BLaER1 (cell line): ENCODE measurements around the gene PLK2.
A peak's percentile ranks its signal among the peaks of the same experiment; 100 is the strongest.

Experiments used
- H3K27ac ChIP-seq: shearing (Covaris generic); formaldehyde crosslinking; 2 replicates; pipeline ENCODE4 v1.8.1; 2022
- H3K27me3 ChIP-seq: shearing (Covaris generic); formaldehyde crosslinking; 2 replicates; pipeline ENCODE4 v1.8.1; 2022
- H3K36me3 ChIP-seq: shearing (Covaris generic); formaldehyde crosslinking; 2 replicates; pipeline ENCODE4 v1.8.1; 2022
- H3K4me1 ChIP-seq: shearing (Covaris generic); formaldehyde crosslinking; 2 replicates; pipeline ENCODE4 v1.8.1; 2022
- H3K4me2 ChIP-seq: shearing (Covaris generic); formaldehyde crosslinking; 2 replicates; pipeline ENCODE4 v1.8.1; 2022
- H3K4me3 ChIP-seq: shearing (Covaris generic); formaldehyde crosslinking; 2 replicates; pipeline ENCODE4 v1.8.1; 2022
- H3K9ac ChIP-seq: shearing (Covaris generic); formaldehyde crosslinking; 2 replicates; pipeline ENCODE4 v1.8.1; 2022
- H3K9me3 ChIP-seq: shearing (Covaris generic); formaldehyde crosslinking; 2 replicates; pipeline ENCODE4 v1.8.1; 2022
- H4K20me1 ChIP-seq: shearing (Covaris generic); formaldehyde crosslinking; 2 replicates; pipeline ENCODE4 v1.8.1; 2022
- Cebpa-rat ChIP-seq: shearing (Covaris generic); IDR thresholded peaks from 2 replicates; pipeline ENCODE4 v1.8.1; 2022

The PLK2 gene

DNA sequence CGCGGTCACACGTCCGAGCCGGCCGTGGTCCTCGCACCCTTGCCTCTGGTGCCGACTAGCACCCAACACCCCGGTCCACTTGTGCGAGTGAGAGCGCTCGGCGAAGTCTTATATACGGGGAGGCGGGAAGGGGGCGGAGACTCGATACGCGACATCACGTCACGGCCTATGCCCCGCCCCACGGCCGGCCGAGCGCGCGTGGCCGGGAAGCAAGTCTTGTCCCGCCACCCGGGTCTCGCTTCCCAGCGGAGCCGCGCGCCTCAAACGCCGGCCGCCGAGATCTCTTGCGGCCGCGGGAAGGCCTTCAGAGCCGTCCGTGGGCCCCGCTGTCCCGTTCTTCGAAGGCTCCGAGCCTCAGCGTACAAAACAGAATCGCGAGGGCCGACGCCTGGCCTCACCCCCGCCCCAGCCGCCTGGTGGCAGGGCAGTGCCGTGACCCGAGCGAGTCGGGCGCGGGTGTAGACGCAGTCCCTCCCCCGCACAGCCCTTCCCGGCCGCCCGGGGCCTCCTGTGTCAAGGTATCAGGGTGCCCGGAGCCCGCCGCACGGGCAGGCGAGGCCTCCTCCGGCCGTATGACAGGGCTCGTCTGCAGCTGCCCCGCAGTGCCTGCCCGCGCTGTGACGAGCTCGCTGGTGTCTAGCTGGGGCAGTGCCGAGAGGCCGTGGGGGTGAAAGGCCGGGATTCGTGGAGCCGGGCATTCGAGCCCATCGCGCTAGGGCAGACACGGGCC lies at the start of gene PLK2:
Gene PLK2, minus strand, starts transcription at position 85 of the 730 bp plus-strand sequence. CDS start 127 bp downstream, outside the sequence.
- Histone ChIP-seq H3K9me3 (no peaks in the 10 kb centered on the region), H3K4me2 (peak within 1 kb of the TSS; percentile 96), H3K27ac (peak within 1 kb of the TSS; percentile 86)

DNA sequence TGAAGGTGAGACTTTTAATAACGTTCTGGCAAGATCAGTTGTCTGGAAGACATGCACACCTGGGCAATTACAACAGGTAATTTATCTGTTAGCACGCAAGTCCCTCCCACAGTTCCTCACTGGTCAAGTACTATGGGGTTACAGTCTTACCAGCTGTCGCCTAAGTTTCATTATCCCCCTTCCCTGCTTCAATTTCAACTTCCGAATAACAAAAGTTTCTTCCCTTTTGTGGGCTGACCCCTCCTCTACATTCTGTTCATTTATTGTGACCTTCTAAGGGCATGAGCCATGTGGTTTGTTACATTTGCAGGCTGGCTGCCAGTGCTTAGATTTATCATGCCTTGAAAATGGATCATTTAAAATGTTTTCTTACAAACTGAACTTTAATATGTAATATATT lies 47.8 kb upstream of the PLK2 start:
- Histone ChIP-seq H3K9me3 (no peaks in the 10 kb centered on the region), H4K20me1 (no peaks in the 10 kb centered on the region), H3K36me3 (no peaks in the 10 kb centered on the region), H3K9ac (no peak overlapping the region), H3K4me2 (no peak overlapping the region), H3K4me1 (peaks cover 15% of the 10 kb centered on the region), H3K27me3 (no peaks in the 10 kb centered on the region), H3K27ac (no peak overlapping the region), H3K4me3 (no peak overlapping the region)
- TF ChIP-seq Cebpa-rat, result no peak

More for the DNA sequence above, at the start of gene PLK2:
- Histone ChIP-seq H3K4me1 (peaks cover 29% of the 10 kb centered on the region), H3K4me3 (peak within 1 kb of the TSS; percentile 84), H3K36me3 (peaks cover 20% of the 10 kb centered on the region), H3K27me3 (peaks cover 17% of the 10 kb centered on the region), H4K20me1 (peaks cover 18% of the 10 kb centered on the region; the same call in 1 of the 2 replicates), H3K9ac (peak within 1 kb of the TSS; percentile 86)
- TF ChIP-seq Cebpa-rat, result no peak

DNA sequence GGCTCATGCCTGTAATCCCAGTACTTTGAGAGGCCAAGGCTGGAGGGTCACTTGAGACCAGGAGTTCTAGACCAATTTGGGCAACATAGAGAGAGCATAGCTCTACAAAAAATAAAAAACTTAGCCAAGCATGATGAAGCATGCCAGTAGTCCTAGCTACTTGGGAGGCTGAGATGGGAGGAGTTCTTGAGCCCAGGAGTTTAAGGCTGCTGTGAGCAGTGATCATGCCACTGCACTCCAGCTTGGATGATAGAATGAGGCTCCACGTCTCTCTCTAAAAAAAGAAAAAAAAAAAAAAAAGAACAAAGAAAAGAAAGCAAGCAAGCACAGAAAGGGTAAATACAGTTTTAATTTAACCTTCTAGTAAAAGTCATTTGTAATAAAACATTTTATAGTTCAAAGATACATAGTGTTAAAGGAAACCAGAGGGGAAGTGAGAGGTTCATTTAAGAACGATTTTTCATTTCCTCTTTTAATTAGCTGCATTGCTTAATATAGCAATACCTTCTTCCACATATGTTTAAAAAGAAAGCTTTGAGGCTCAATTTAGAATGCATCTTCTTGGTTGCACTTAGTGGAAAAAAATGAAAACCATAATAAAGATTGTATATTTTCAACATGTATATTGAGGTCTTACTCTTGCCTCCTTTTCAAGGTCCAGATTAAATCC lies 46.2 kb upstream of the PLK2 start:
- no peaks in the 10 kb centered on the region for H3K36me3 ChIP-seq
- no peaks in the 10 kb centered on the region for H3K27me3 ChIP-seq
- H3K4me3 ChIP-seq, result no peak overlapping the region
- TF ChIP-seq Cebpa-rat, result no peak
- H3K9ac ChIP-seq, result no peak overlapping the region
- H3K4me2 ChIP-seq, result peak overlapping the region; percentile 57
- H4K20me1 ChIP-seq, result no peaks in the 10 kb centered on the region
- no peaks in the 10 kb centered on the region for H3K9me3 ChIP-seq
- H3K4me1 ChIP-seq, result peaks cover 15% of the 10 kb centered on the region
- no peak overlapping the region; the same call in 1 of the 2 replicates for H3K27ac ChIP-seq

DNA sequence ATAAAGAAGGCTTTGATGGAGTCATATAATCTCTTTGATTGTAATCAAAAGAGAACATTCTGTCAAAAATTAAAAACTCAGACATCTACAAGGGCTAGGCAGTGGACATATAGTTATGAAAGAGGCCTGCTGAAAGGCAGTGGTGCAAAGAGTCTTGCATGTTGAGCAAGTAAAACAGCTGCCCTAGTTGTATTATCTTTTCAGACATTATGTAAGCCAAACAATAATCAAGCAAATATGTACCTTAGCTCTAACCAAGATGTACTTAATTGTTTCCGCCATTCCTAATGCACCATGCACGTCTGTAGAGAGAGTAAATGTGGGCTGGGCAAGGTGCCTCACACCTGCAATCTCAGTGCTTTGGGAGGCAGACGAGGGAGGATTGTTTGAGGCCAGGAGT lies 45.6 kb upstream of the PLK2 start:
- Histone ChIP-seq H3K27ac (no peak overlapping the region; the same call in 1 of the 2 replicates), H3K4me1 (peaks cover 15% of the 10 kb centered on the region), H3K4me2 (peak overlapping the region; percentile 57), H4K20me1 (no peaks in the 10 kb centered on the region), H3K27me3 (no peaks in the 10 kb centered on the region), H3K36me3 (no peaks in the 10 kb centered on the region), H3K9me3 (no peaks in the 10 kb centered on the region), H3K4me3 (no peak overlapping the region), H3K9ac (no peak overlapping the region)
- TF ChIP-seq Cebpa-rat, result no peak

DNA sequence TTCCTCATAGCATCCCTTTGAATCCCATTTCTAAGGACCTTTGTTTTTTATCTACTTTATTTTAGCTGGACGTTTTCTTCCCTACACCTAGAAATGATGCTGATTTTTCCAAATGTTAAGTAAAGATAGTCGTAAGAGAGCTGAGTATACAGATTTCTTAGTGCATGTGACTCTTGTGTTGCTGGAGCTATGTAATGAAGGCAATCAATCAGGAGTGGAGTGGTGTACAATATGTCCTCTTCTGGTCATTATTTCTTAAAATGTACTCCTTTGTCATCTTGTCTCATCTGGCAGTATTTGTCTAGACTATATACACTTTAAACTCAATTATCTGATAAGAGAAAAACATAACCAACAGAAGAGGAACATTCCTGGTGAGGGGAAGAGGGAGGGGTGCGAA lies 44.9 kb upstream of the PLK2 start:
- no peak overlapping the region for H3K4me2 ChIP-seq
- no peak overlapping the region for H3K27ac ChIP-seq
- no peaks in the 10 kb centered on the region for H3K9me3 ChIP-seq
- H4K20me1 ChIP-seq, result no peaks in the 10 kb centered on the region
- peaks cover 22% of the 10 kb centered on the region for H3K4me1 ChIP-seq
- H3K4me3 ChIP-seq, result no peak overlapping the region
- H3K36me3 ChIP-seq, result no peaks in the 10 kb centered on the region
- no peak overlapping the region for H3K9ac ChIP-seq
- no peaks in the 10 kb centered on the region for H3K27me3 ChIP-seq
- no peak for TF ChIP-seq Cebpa-rat

DNA sequence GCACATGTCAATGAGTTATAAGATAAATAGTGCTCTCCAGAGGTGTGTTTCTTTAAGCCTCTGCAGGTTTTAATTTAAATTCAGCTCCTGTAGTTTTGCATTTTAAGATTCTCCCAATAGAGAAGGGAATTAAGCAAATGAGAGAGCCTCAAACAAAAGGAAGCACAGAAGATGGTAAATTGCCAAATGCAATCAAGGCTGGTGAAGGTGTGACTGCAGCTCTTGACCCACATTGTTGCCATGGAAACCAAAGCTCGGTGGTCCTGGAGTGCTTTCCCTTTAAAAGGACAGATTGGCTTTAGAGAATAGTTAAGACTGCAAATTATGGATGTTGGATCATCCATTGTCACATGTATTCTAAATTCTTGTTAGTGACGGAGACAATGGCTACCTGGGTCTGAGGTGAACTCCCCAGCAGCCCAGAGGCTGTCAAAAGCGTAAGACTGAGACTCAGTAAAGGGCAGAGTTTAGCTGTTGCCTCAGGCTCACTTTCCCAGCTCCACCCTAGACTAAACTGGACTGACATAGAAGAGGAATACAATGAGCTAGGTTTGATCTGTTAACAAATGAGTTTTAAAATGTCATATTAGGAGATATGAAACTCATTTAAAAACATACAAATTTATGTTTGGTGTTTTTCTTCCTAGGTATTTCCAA lies 43.6 kb upstream of the PLK2 start:
- H3K36me3 ChIP-seq, result no peaks in the 10 kb centered on the region
- H3K4me2 ChIP-seq, result no peak overlapping the region
- no peak overlapping the region for H3K9ac ChIP-seq
- H3K27me3 ChIP-seq, result no peaks in the 10 kb centered on the region
- no peak for TF ChIP-seq Cebpa-rat
- no peak overlapping the region for H3K4me3 ChIP-seq
- no peaks in the 10 kb centered on the region for H4K20me1 ChIP-seq
- H3K4me1 ChIP-seq, result peaks cover 30% of the 10 kb centered on the region
- H3K9me3 ChIP-seq, result no peaks in the 10 kb centered on the region
- no peak overlapping the region for H3K27ac ChIP-seq

DNA sequence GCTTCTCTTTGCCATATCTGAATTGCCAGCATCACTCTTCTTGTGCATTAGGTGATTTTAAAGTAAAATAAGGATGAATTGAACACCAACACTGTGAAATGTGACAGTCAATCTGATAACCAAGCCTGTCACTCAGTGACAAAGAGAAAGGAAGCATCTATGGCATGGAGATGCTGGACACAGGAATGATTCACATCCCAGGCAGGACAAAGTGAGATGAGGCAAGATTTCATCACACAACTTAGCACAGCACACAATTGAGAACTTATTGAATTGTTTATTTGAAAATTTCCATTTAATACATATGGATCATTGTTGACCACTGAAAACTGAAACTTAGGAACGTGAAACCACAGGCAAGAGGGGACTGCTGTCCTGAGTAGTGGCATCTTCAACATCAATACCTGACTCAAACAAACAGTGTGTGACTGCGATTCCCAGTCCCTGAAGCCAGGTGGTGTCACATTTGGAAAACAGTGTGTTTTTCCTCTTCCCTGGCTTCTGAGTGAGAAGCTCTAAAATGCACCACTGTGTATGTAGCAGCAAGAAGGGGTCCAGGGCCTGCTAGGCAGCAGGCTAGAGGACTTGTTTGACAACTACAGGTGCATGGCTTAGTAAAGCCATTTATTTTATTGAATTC lies 42.0 kb upstream of the PLK2 start:
- Histone ChIP-seq H3K36me3 (no peaks in the 10 kb centered on the region), H3K27me3 (no peaks in the 10 kb centered on the region), H3K27ac (no peak overlapping the region), H3K9ac (no peak overlapping the region), H3K4me2 (no peak overlapping the region), H3K4me3 (no peak overlapping the region), H3K4me1 (peaks cover 30% of the 10 kb centered on the region), H4K20me1 (no peaks in the 10 kb centered on the region), H3K9me3 (no peaks in the 10 kb centered on the region)
- TF ChIP-seq Cebpa-rat, result no peak

DNA sequence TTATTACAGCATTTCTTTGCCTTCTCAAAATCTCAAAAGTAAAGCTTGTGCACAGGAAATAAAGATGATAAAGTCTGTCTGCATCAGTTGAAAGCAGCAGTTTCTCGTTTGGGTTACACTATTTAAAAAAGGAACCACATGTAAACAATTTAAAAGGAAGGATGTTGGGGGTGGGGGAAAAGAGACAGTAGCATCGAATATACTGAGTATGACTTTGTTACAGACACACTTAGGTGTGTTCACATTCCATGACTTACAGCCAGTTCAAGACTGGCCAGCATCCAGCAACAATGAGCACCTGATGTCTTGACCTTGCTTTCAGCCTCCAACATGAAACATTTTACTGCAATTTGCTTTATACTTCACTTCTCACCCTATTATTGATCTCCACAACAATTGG lies 40.1 kb upstream of the PLK2 start:
- no peak overlapping the region for H3K9ac ChIP-seq
- peak overlapping the region; percentile 72 for H3K4me2 ChIP-seq
- peak overlapping the region; percentile 58; the same call in 1 of the 2 replicates for H3K27ac ChIP-seq
- peaks cover 15% of the 10 kb centered on the region for H3K4me1 ChIP-seq
- H3K36me3 ChIP-seq, result no peaks in the 10 kb centered on the region
- no peaks in the 10 kb centered on the region for H3K9me3 ChIP-seq
- no peaks in the 10 kb centered on the region for H3K27me3 ChIP-seq
- no peak overlapping the region for H3K4me3 ChIP-seq
- TF ChIP-seq Cebpa-rat, result no peak
- no peaks in the 10 kb centered on the region for H4K20me1 ChIP-seq

DNA sequence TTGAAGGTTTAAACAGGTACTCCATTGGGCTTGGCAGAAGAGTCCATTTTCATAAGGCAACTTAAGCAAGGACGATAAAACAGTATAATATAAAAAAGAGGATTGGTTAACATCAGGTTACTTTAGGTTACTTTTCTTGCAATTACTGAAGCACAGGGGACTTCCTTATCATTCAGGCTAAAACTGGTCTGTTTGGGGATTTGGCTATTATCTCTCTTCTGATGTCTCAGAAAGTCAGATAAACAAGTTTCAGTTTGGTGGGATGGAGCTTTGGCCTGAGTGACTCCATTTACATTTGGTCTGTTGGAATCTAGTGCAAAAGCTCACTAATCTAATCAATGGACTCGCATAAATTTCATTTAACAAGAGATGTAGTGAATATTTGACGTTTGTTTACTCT lies 39.3 kb upstream of the PLK2 start:
- no peak for TF ChIP-seq Cebpa-rat
- Histone ChIP-seq H4K20me1 (no peaks in the 10 kb centered on the region), H3K4me1 (peaks cover 15% of the 10 kb centered on the region), H3K27me3 (no peaks in the 10 kb centered on the region), H3K9ac (no peak overlapping the region), H3K4me3 (no peak overlapping the region), H3K9me3 (no peaks in the 10 kb centered on the region), H3K4me2 (peak overlapping the region; percentile 72), H3K27ac (no peak overlapping the region; the same call in 1 of the 2 replicates), H3K36me3 (no peaks in the 10 kb centered on the region)
